Uterus (tissue), 4 donors: ENCODE measurements around the gene LCMT2. TPM values are rescaled to one million over a fixed set of nuclear protein-coding genes. Genes with fewer than 3 reads are reported as not detected.
A peak's percentile ranks its signal among the peaks of the same experiment; 100 is the strongest.

Source experiments
- DNase-seq, 2 donors: peaks; one replicate each; pipeline ENCODE4 v3.0.0-alpha.2; 2019 to 2020
- H3K27ac ChIP-seq, 2 donors: fragments of 200-600 bp; sonication (generic); 1 replicate in 1 of 2; 2 replicates in 1 of 2; pipeline ENCODE4 v1.5.1; 2016 to 2018
- H3K27me3 ChIP-seq, 2 donors: fragments of 200-600 bp; sonication (generic); one replicate each; pipeline ENCODE4 v1.5.1; 2018 to 2019; ENCODE audit warnings: control low read depth in 1 of 2
- H3K36me3 ChIP-seq, 2 donors: fragments of 200-600 bp; sonication (generic); one replicate each; pipeline ENCODE4 v1.5.1; 2019; ENCODE audit warnings: control low read depth in 1 of 2
- H3K4me1 ChIP-seq, 2 donors: fragments of 200-600 bp; sonication (generic); one replicate each; pipeline ENCODE4 v1.5.1; 2018 to 2019; ENCODE audit warnings: control low read depth in 1 of 2
- H3K4me3 ChIP-seq, 2 donors: fragments of 200-600 bp; sonication (generic); 1 replicate in 1 of 2; 2 replicates in 1 of 2; pipeline ENCODE4 v1.5.1; 2018 to 2019; ENCODE audit warnings: mild to moderate bottlenecking in 1 of 2
- H3K9me3 ChIP-seq, 2 donors: fragments of 200-600 bp; sonication (generic); one replicate each; pipeline ENCODE4 v1.5.1; 2019; ENCODE audit warnings: control low read depth in 1 of 2
- CTCF ChIP-seq, 4 experiments: fragments of 200-600 bp in 2 of 4; fragments of 450-650 bp in 2 of 4; sonication (generic) in 2 of 4; IDR thresholded peaks; one replicate each; pipeline ENCODE4 v1.5.1; 2016 to 2019; ENCODE audit warnings: antibody characterized with exemption in 4 of 4, mild to moderate bottlenecking in 2 of 4, moderate library complexity in 1 of 4
- POLR2A ChIP-seq, 2 donors: fragments of 450-650 bp; IDR thresholded peaks; one replicate each; pipeline ENCODE4 v1.6.1; 2016; ENCODE audit warnings: antibody characterized with exemption in 2 of 2, mild to moderate bottlenecking in 1 of 2, moderate library complexity in 1 of 2
- intact Hi-C: fragments of 100-400 bp; cut with DNase I; formaldehyde crosslinking; loops from one replicate; pipeline ENCODE4 v1.15.1; 2023; ENCODE audit warnings: low total_unique reads
- total RNA-seq, 4 donors: library from RNA; depleted of rRNA in 3 of 4; stranded (reverse); fragments of >200 nt in 3 of 4; gene quantifications; one replicate each; pipeline versions ENCODE4 v1.1.0 to v1.2.4, GENCODE V29; 2014 to 2023
- donor health status: DM: yes; HTN: yes; CAD: no.

Gene LCMT2
- total RNA-seq, 4 donors from 2014 or later = 9.5 to 28.2 (median 12.3) TPM

GRCh38 chr15:43370310-43370974 lies 40.1 kb upstream of the LCMT2 start:
- TF ChIP-seq CTCF (IDR thresholded peaks at IDR 0.05) = no peak
- TF ChIP-seq POLR2A (IDR thresholded peaks at IDR 0.05) = no peak
- DNase-seq = peak in 1 of 2 donors; percentile 20
- no peaks in the 10 kb centered on the region for H3K27me3 ChIP-seq
- H3K9me3 ChIP-seq = no peaks in the 10 kb centered on the region
- H3K4me3 ChIP-seq = peak overlapping the region; percentile 65 to 71
- peak overlapping the region; percentile 59 to 71 for H3K27ac ChIP-seq
- H3K36me3 ChIP-seq = no peaks in the 10 kb centered on the region
- intact Hi-C loops = no loop called here
- H3K4me1 ChIP-seq = no peaks in the 10 kb centered on the region

GRCh38 chr15:43361313-43361903 lies 31.0 kb upstream of the LCMT2 start:
- TF ChIP-seq CTCF (IDR thresholded peaks at IDR 0.05) (no peak), POLR2A (IDR thresholded peaks at IDR 0.05) (no peak)
- intact Hi-C loops = no loop called here
- no peak overlapping the region for H3K4me3 ChIP-seq
- peaks cover 0 to 41% of the 10 kb centered on the region in 2 donors for H3K9me3 ChIP-seq
- H3K27ac ChIP-seq = no peak overlapping the region
- no peaks in the 10 kb centered on the region for H3K27me3 ChIP-seq
- no peak for DNase-seq
- no peaks in the 10 kb centered on the region for H3K4me1 ChIP-seq
- H3K36me3 ChIP-seq = no peaks in the 10 kb centered on the region

- DNase-seq = no peak
- Histone ChIP-seq H3K27me3 (no peaks in the 10 kb centered on the region), H3K36me3 (no peaks in the 10 kb centered on the region), H3K27ac (no peak overlapping the region), H3K9me3 (peaks cover 0 to 41% of the 10 kb centered on the region in 2 donors), H3K4me3 (no peak overlapping the region), H3K4me1 (no peaks in the 10 kb centered on the region)
- intact Hi-C loops = no loop called here
- TF ChIP-seq CTCF (IDR thresholded peaks at IDR 0.05) = no peak
- no peak for TF ChIP-seq POLR2A (IDR thresholded peaks at IDR 0.05)
These were observed 30.4 kb upstream of the LCMT2 start for GRCh38 chr15:43360821-43361220.

- Histone ChIP-seq H3K27me3 (no peaks in the 10 kb centered on the region), H3K4me3 (no peak overlapping the region), H3K9me3 (no peaks in the 10 kb centered on the region), H3K27ac (no peak overlapping the region), H3K4me1 (no peaks in the 10 kb centered on the region), H3K36me3 (no peaks in the 10 kb centered on the region)
- no peak for DNase-seq
- TF ChIP-seq CTCF (IDR thresholded peaks at IDR 0.05) = no peak
- no peak for TF ChIP-seq POLR2A (IDR thresholded peaks at IDR 0.05)
- intact Hi-C loops = no loop called here
These were observed 22.5 kb upstream of the LCMT2 start for GRCh38 chr15:43352693-43353382.

GRCh38 chr15:43347114-43347513 lies 16.7 kb upstream of the LCMT2 start:
- no peak for TF ChIP-seq CTCF (IDR thresholded peaks at IDR 0.05)
- TF ChIP-seq POLR2A (IDR thresholded peaks at IDR 0.05) = no peak
- intact Hi-C loops = no loop called here
- Histone ChIP-seq H3K36me3 (no peaks in the 10 kb centered on the region), H3K27me3 (no peaks in the 10 kb centered on the region), H3K4me1 (no peaks in the 10 kb centered on the region), H3K27ac (no peak overlapping the region), H3K4me3 (no peak overlapping the region), H3K9me3 (no peaks in the 10 kb centered on the region)
- no peak for DNase-seq
